Measurements from ENCODE around the gene MUC4.
"Not testable (repeated sequence)": the region's sequence is repeated elsewhere in the genome, so short reads cannot be mapped to it uniquely, and the experiment has no call there.

MUC4 gene

GRCh38 chr3:195739561-195740111 is 72.1 kb downstream of the MUC4 start:
- Histone ChIP-seq H3K4me3 (replicated peaks; ENCODE audit: insufficient read depth, low read length) (no peak overlapping the region), H3K27ac (replicated peaks) (no peak overlapping the region), H3K27me3 (ENCODE audit: insufficient read depth, poor library complexity, severe bottlenecking) (peaks cover 5% of the 10 kb centered on the region)
- no peak for TF ChIP-seq GABPA (IDR thresholded peaks at IDR 0.05; ENCODE audit: low read depth)
- TF ChIP-seq, protein P1, sequence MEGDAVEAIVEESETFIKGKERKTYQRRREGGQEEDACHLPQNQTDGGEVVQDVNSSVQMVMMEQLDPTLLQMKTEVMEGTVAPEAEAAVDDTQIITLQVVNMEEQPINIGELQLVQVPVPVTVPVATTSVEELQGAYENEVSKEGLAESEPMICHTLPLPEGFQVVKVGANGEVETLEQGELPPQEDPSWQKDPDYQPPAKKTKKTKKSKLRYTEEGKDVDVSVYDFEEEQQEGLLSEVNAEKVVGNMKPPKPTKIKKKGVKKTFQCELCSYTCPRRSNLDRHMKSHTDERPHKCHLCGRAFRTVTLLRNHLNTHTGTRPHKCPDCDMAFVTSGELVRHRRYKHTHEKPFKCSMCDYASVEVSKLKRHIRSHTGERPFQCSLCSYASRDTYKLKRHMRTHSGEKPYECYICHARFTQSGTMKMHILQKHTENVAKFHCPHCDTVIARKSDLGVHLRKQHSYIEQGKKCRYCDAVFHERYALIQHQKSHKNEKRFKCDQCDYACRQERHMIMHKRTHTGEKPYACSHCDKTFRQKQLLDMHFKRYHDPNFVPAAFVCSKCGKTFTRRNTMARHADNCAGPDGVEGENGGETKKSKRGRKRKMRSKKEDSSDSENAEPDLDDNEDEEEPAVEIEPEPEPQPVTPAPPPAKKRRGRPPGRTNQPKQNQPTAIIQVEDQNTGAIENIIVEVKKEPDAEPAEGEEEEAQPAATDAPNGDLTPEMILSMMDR (IDR thresholded peaks at IDR 0.05; ENCODE audit: insufficient read depth, low read length): no peak
- no peak for TF ChIP-seq POLR2AphosphoS5 (IDR thresholded peaks at IDR 0.05; ENCODE audit: low read depth)
- TF ChIP-seq, protein P2, sequence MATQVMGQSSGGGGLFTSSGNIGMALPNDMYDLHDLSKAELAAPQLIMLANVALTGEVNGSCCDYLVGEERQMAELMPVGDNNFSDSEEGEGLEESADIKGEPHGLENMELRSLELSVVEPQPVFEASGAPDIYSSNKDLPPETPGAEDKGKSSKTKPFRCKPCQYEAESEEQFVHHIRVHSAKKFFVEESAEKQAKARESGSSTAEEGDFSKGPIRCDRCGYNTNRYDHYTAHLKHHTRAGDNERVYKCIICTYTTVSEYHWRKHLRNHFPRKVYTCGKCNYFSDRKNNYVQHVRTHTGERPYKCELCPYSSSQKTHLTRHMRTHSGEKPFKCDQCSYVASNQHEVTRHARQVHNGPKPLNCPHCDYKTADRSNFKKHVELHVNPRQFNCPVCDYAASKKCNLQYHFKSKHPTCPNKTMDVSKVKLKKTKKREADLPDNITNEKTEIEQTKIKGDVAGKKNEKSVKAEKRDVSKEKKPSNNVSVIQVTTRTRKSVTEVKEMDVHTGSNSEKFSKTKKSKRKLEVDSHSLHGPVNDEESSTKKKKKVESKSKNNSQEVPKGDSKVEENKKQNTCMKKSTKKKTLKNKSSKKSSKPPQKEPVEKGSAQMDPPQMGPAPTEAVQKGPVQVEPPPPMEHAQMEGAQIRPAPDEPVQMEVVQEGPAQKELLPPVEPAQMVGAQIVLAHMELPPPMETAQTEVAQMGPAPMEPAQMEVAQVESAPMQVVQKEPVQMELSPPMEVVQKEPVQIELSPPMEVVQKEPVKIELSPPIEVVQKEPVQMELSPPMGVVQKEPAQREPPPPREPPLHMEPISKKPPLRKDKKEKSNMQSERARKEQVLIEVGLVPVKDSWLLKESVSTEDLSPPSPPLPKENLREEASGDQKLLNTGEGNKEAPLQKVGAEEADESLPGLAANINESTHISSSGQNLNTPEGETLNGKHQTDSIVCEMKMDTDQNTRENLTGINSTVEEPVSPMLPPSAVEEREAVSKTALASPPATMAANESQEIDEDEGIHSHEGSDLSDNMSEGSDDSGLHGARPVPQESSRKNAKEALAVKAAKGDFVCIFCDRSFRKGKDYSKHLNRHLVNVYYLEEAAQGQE (IDR thresholded peaks at IDR 0.05; ENCODE audit: insufficient replicate concordance, low read depth): no peak
- TF ChIP-seq SPI1 (IDR thresholded peaks at IDR 0.05; ENCODE audit: borderline replicate concordance, low read depth): no peak
- no peak for DNase-seq (ENCODE audit: low read depth in 1 of 2, low spot score in 1 of 2)

GRCh38 chr3:195738274-195739044 is 73.3 kb downstream of the MUC4 start:
- no peak for TF ChIP-seq GABPA (IDR thresholded peaks at IDR 0.05; ENCODE audit: low read depth)
- no peak for TF ChIP-seq POLR2AphosphoS5 (IDR thresholded peaks at IDR 0.05; ENCODE audit: low read depth)
- TF ChIP-seq, protein P1 (IDR thresholded peaks at IDR 0.05; ENCODE audit: insufficient read depth, low read length): no peak
- TF ChIP-seq, protein P2 (IDR thresholded peaks at IDR 0.05; ENCODE audit: insufficient replicate concordance, low read depth): no peak
- no peak for TF ChIP-seq SPI1 (IDR thresholded peaks at IDR 0.05; ENCODE audit: borderline replicate concordance, low read depth)
- no peak overlapping the region for H3K4me3 ChIP-seq (replicated peaks; ENCODE audit: insufficient read depth, low read length)
- H3K27ac ChIP-seq (replicated peaks): no peak overlapping the region
- H3K27me3 ChIP-seq (ENCODE audit: insufficient read depth, poor library complexity, severe bottlenecking): peaks cover 5% of the 10 kb centered on the region
- DNase-seq (ENCODE audit: low read depth in 1 of 2, low spot score in 1 of 2): no peak

DNA sequence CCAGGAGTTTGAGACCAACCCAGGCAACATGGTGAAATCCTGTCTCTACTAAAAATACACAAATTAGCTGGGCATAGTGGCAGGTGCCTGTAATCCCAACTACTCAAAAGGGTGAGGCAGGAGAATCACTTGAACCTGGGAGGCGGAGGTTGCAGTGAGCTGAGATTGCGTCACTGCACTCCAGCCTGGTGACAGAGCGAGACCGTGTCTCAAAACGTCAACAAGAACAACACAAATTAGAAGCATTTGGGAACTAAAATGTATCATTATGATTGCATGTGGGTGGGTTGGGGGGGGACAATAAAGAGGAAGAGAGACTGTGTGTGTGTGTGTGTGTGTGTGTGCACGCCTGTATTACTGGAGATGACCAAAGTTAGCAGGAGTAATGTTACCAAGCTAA is 73.9 kb downstream of the MUC4 start:
- not testable (repeated sequence) for H3K4me3 ChIP-seq (replicated peaks; ENCODE audit: insufficient read depth, low read length); DNase-seq (ENCODE audit: low read depth in 1 of 2, low spot score in 1 of 2); H3K27me3 ChIP-seq (ENCODE audit: insufficient read depth, poor library complexity, severe bottlenecking); H3K27ac ChIP-seq (replicated peaks)

DNA sequence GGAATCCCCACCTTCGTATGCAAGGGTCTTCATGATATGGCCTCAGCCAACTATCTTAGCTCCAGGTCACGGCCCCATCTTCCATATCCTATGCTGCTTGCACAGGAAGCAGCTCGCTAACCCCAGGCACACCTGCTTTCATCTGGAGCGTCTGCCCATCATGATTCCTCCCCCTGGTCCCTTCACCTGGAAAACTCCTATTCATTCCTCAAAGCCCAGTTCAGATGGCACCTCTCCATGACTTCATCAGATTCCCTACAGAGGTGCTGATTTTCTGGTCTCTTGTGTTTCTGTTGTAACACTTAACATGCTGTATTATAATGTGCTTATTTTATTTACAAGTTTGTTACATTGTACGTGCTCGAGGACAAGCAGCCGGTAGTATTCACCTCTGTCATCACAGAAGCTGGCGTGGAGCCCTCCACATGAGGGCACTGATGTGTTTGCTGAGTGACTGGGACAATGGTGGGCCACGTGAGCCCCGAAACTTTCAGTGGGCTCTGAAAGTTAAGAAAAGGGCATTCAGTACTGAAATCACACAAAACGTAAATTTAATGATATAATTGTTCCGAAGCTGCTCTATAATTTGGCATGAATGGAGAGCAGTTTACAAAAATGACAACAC is 74.8 kb downstream of the MUC4 start:
- H3K27me3 ChIP-seq (ENCODE audit: insufficient read depth, poor library complexity, severe bottlenecking): peaks cover 5% of the 10 kb centered on the region
- DNase-seq (ENCODE audit: low read depth in 1 of 2, low spot score in 1 of 2): no peak
- no peak for TF ChIP-seq GABPA (IDR thresholded peaks at IDR 0.05; ENCODE audit: low read depth)
- TF ChIP-seq, protein P2 (IDR thresholded peaks at IDR 0.05; ENCODE audit: insufficient replicate concordance, low read depth): no peak
- TF ChIP-seq, protein P1 (IDR thresholded peaks at IDR 0.05; ENCODE audit: insufficient read depth, low read length): no peak
- no peak for TF ChIP-seq POLR2AphosphoS5 (IDR thresholded peaks at IDR 0.05; ENCODE audit: low read depth)
- TF ChIP-seq SPI1 (IDR thresholded peaks at IDR 0.05; ENCODE audit: borderline replicate concordance, low read depth): no peak

More for the DNA sequence above, 74.8 kb downstream of the MUC4 start:
- no peak overlapping the region for H3K27ac ChIP-seq (replicated peaks)
- no peak overlapping the region for H3K4me3 ChIP-seq (replicated peaks; ENCODE audit: insufficient read depth, low read length)
